Measurements from ENCODE around the gene EVX2. TPM values are rescaled to one million over a fixed set of nuclear protein-coding genes. Genes with fewer than 3 reads are reported as not detected.

The EVX2 gene
- total and polyA plus RNA-seq, 9 of the 15 experiments (the other 6 are each of a cell fraction or from before 2014, with no cell fraction given), result not detected

DNA sequence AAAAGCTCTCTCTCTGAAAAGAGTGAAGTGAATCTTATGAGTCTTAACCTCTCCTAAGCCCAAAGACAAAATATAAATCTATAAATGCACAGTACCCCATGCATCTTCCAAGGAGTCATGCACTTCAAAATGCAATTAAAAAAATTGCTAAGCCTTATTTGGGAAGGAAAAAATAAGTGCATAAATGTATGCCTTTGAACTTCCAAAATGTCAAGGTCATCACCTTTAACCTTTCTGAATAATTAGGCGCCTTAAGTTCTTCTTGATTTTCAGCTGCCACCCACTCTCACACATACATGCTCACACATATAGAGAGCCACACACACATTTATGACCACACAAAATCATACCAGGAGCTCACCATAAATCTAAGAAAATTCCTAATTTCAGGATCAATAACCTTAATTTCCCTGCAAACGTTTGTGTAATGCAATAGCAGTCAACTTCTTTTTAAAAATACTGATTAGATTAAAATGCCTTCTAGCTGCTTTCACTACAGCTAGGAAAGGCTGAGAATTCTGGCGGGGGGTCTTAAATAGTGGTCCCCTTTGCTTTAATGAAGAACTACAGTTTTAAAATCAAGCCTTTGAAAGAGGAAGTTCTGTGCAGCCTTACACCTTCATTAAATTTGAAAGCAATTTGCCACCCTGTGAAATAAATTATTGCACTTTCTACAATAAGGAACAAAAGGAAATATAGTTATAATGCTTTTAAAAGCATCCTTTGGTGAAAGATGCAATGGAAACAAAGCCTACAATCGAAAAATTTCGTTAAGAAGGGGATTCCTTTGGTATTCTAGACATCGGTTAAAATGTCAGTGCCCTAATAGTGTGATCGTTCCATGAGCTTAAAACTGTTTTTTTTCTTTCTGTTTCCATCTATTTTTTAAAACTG lies 26.9 kb upstream of the EVX2 start:
- H3K4me2 ChIP-seq (ENCODE audit: insufficient read depth, low read length), result no peak overlapping the region

DNA sequence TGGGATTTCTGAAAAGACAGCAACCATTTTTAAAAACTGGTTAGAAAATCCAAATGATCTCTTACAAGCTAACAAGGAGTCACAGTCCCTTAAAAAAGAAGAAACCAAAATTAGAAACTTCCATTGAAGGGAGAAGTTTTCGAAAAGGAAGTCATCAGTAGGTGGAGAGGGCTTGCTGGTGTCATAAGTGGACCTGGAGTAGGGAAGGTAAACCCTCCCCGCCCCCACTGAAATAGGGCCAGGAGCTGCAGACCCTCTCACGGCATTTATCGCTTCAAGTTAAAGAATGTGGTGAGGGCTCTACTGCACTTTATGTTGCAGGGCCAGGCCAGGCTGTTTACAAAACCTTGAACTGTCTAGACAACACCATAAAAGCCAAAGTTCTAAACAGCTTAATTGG lies 26.2 kb upstream of the EVX2 start:
- no peak overlapping the region for H3K27ac ChIP-seq (ENCODE audit: extremely low read depth, low read depth, low read length)
- no peaks in the 10 kb centered on the region for H3K79me2 ChIP-seq (ENCODE audit: control insufficient read depth, insufficient read depth, low read length)
- no peak overlapping the region for H3K9ac ChIP-seq (ENCODE audit: insufficient read depth in 1 of 2, low read depth in 2 of 2, low read length in 2 of 2)
- no peak for ATAC-seq
- H4K20me1 ChIP-seq (replicated peaks; ENCODE audit: control insufficient read depth, insufficient read depth, low read length), result no peaks in the 10 kb centered on the region
- no peaks in the 10 kb centered on the region for H3K9me3 ChIP-seq (replicated peaks; ENCODE audit: control insufficient read depth, insufficient read depth, low read depth, low read length)
- H2AFZ ChIP-seq (ENCODE audit: low read depth, low read length), result no peak overlapping the region
- POLR2A ChIA-PET, result no interaction called here
- no peaks in the 10 kb centered on the region for H3K9me1 ChIP-seq (ENCODE audit: control insufficient read depth, insufficient read depth, low read length)
- CTCF ChIA-PET (ENCODE audit: low intra/inter-chr PET ratio), result no interaction called here
- FAIRE-seq, result no peak
- in situ Hi-C loops (cut with MboI), result no loop called here
- H3K4me3 ChIP-seq, result no peak overlapping the region
- peaks cover 41 to 50% of the 10 kb centered on the region in 2 experiments for H3K27me3 ChIP-seq (ENCODE audit: control insufficient read depth in 2 of 2, insufficient read depth in 2 of 2, low read length in 2 of 2)
- no peak overlapping the region for H3K4me2 ChIP-seq (ENCODE audit: insufficient read depth, low read length)
- DNase-seq (ENCODE audit: extremely low read depth in 1 of 4, low spot score in 3 of 4), result no peak
- BruUV-seq (replicated peaks), result no TSS peak
- H3K4me1 ChIP-seq (replicated peaks in 1 of 2; ENCODE audit: control insufficient read depth in 2 of 2, insufficient read depth in 2 of 2, low read length in 2 of 2), result peaks cover 0 to 9% of the 10 kb centered on the region in 2 experiments; a peak in 1 of 5 replicates
- H3K36me3 ChIP-seq (ENCODE audit: control insufficient read depth, insufficient read depth, low read length), result no peaks in the 10 kb centered on the region
- intact Hi-C loops (cut with micrococcal nuclease), result no loop called here
- 0% methylated on average over 4 of the region's 4 CpGs for WGBS (ENCODE audit: insufficient coverage, low coverage, missing lambda C conversion rate)
- no peak for TF ChIP-seq NCOR1 (IDR thresholded peaks at IDR 0.05)
- TF ChIP-seq, protein P1, sequence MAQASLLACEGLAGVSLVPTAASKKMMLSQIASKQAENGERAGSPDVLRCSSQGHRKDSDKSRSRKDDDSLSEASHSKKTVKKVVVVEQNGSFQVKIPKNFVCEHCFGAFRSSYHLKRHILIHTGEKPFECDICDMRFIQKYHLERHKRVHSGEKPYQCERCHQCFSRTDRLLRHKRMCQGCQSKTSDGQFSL (CRISPR knock-in tag; IDR thresholded peaks at IDR 0.05), result no peak
- TF ChIP-seq, protein P1 (tag; IDR thresholded peaks at IDR 0.05), result no peak
- no peak for TF ChIP-seq MTA3 (IDR thresholded peaks at IDR 0.05; ENCODE audit: borderline replicate concordance)

More for the DNA sequence above, 26.9 kb upstream of the EVX2 start:
- ChIA-PET POLR2A (interaction anchor here (0.7 kb wide), 1 partner anchor 75 kb away, joined by 3 read pairs; no protein-coding TSS in a partner anchor), CTCF (ENCODE audit: low intra/inter-chr PET ratio) (interaction anchor here (0.7 kb wide), 1 partner anchor 536 kb away, joined by 3 read pairs; no protein-coding TSS in a partner anchor)
- TF ChIP-seq CBX8 (IDR thresholded peaks at IDR 0.05; ENCODE audit: borderline replicate concordance, extremely low read depth, low read depth, low read length, poor library complexity, severe bottlenecking), result peak; percentile 95
- TF ChIP-seq KDM4B (IDR thresholded peaks at IDR 0.05; ENCODE audit: borderline replicate concordance in 2 of 2, low read depth in 1 of 2), result no peak
- H3K79me2 ChIP-seq (ENCODE audit: control insufficient read depth, insufficient read depth, low read length), result no peaks in the 10 kb centered on the region
- peaks cover 0 to 9% of the 10 kb centered on the region in 2 experiments; a peak in 1 of 5 replicates for H3K4me1 ChIP-seq (replicated peaks in 1 of 2; ENCODE audit: control insufficient read depth in 2 of 2, insufficient read depth in 2 of 2, low read length in 2 of 2)
- H2AFZ ChIP-seq (ENCODE audit: low read depth, low read length), result no peak overlapping the region
- 21% methylated on average over 7 of the region's 7 CpGs for WGBS (ENCODE audit: insufficient coverage, low coverage, missing lambda C conversion rate)
- no peaks in the 10 kb centered on the region for H4K20me1 ChIP-seq (replicated peaks; ENCODE audit: control insufficient read depth, insufficient read depth, low read length)
- no peak overlapping the region for H3K27ac ChIP-seq (ENCODE audit: extremely low read depth, low read depth, low read length)
- peaks cover 45 to 46% of the 10 kb centered on the region in 2 experiments for H3K27me3 ChIP-seq (ENCODE audit: control insufficient read depth in 2 of 2, insufficient read depth in 2 of 2, low read length in 2 of 2)
- H3K4me3 ChIP-seq, result no peak overlapping the region
- no peak for ATAC-seq
- H3K9ac ChIP-seq (ENCODE audit: insufficient read depth in 1 of 2, low read depth in 2 of 2, low read length in 2 of 2), result no peak overlapping the region
- no TSS peak for BruUV-seq (replicated peaks)
- intact Hi-C loops (cut with micrococcal nuclease), result no loop called here
- H3K36me3 ChIP-seq (ENCODE audit: control insufficient read depth, insufficient read depth, low read length), result no peaks in the 10 kb centered on the region
- no peak for FAIRE-seq
- no peaks in the 10 kb centered on the region for H3K9me1 ChIP-seq (ENCODE audit: control insufficient read depth, insufficient read depth, low read length)
- no peak for DNase-seq (ENCODE audit: extremely low read depth in 1 of 4, low spot score in 3 of 4)
- no peaks in the 10 kb centered on the region for H3K9me3 ChIP-seq (replicated peaks; ENCODE audit: control insufficient read depth, insufficient read depth, low read depth, low read length)
- in situ Hi-C loops (cut with MboI), result no loop called here
